HepG2 (cell line): Measurements from ENCODE around the gene SLC35G2. TPM values are rescaled to one million over a fixed set of nuclear protein-coding genes. Genes with fewer than 3 reads are reported as not detected.

Experiments
- ATF7-NPFF ChIP-seq: sonication (generic); formaldehyde crosslinking; IDR thresholded peaks from 2 replicates; pipeline ENCODE4 v1.8.1; 2023; ENCODE audit warnings: mild to moderate bottlenecking, low read depth, missing genetic modification reagents, moderate library complexity
- HNRNPUL1 ChIP-seq: fragments of 200-400 bp; formaldehyde crosslinking; IDR thresholded peaks from 2 replicates; pipeline ENCODE4 v1.6.1; 2017; ENCODE audit warnings: low read depth, mild to moderate bottlenecking, low read length, moderate library complexity
- MATR3 ChIP-seq: sonication (generic); formaldehyde crosslinking; IDR thresholded peaks from 2 replicates; pipeline ENCODE4 v1.4.0; 2020; ENCODE audit warnings: missing genetic modification reagents
- MBD4 ChIP-seq: IDR thresholded peaks from 2 replicates; pipeline ENCODE4 v1.6.1; 2012; ENCODE audit warnings: low read length, inconsistent platforms, borderline replicate concordance
- MEF2D ChIP-seq: sonication (generic); formaldehyde crosslinking; IDR thresholded peaks from 2 replicates; pipeline ENCODE4 v1.5.1; 2020; ENCODE audit warnings: mild to moderate bottlenecking, missing genetic modification reagents
- MEIS2 ChIP-seq: sonication (generic); formaldehyde crosslinking; IDR thresholded peaks from 2 replicates; pipeline ENCODE4 v1.9.0; 2021; ENCODE audit warnings: mild to moderate bottlenecking, missing genetic modification reagents
- NAIF1 ChIP-seq: sonication (generic); formaldehyde crosslinking; IDR thresholded peaks from 2 replicates; pipeline ENCODE4 v1.5.0; 2020; ENCODE audit warnings: mild to moderate bottlenecking, missing genetic modification reagents, borderline replicate concordance
- NRL ChIP-seq: sonication (generic); formaldehyde crosslinking; IDR thresholded peaks from 2 replicates; pipeline ENCODE4 v1.5.0; 2020; ENCODE audit warnings: missing genetic modification reagents, mild to moderate bottlenecking, moderate library complexity, borderline replicate concordance
- POLR2G ChIP-seq: fragments of 200-400 bp; formaldehyde crosslinking; IDR thresholded peaks from 2 replicates; pipeline ENCODE4 v1.6.1; 2018; ENCODE audit warnings: mild to moderate bottlenecking, low read depth, low read length, moderate library complexity
- SP1 ChIP-seq, 2 experiments: fragments of 450-650 bp in 1 of 2; sonication (generic) in 1 of 2; formaldehyde crosslinking in 1 of 2; IDR thresholded peaks; 2 replicates each; pipeline versions ENCODE4 v1.4.0 to v1.6.1; 2016 to 2020; ENCODE audit warnings: missing genetic modification reagents in 1 of 2
- TBL1XR1 ChIP-seq: fragments of 150-350 bp; IDR thresholded peaks from 2 replicates; pipeline ENCODE4 v1.6.1; 2014; ENCODE audit warnings: borderline replicate concordance, low read length; ENCODE audit not compliant: partially characterized antibody
- TCF12 ChIP-seq, 2 experiments: fragments of 450-650 bp in 1 of 2; sonication (generic) in 1 of 2; formaldehyde crosslinking in 1 of 2; IDR thresholded peaks; 2 replicates each; pipeline versions ENCODE4 v1.6.1 to v1.8.0; 2017 to 2022; ENCODE audit warnings: antibody characterized with exemption in 1 of 2, mild to moderate bottlenecking in 1 of 2, missing genetic modification reagents in 1 of 2, moderate library complexity in 1 of 2
- THAP11 ChIP-seq: IDR thresholded peaks from 2 replicates; pipeline ENCODE4 v1.6.1; 2016; ENCODE audit warnings: missing biosample characterization, missing genetic modification reagents
- ZBTB1 ChIP-seq: sonication (generic); formaldehyde crosslinking; IDR thresholded peaks from 2 replicates; pipeline ENCODE4 v1.4.0; 2020; ENCODE audit warnings: missing genetic modification reagents, borderline replicate concordance
- ZBTB25 ChIP-seq: IDR thresholded peaks from 2 replicates; pipeline ENCODE4 v1.6.1; 2018; ENCODE audit warnings: missing genetic modification reagents
- ZNF430 ChIP-seq: sonication (generic); formaldehyde crosslinking; IDR thresholded peaks from 2 replicates; pipeline ENCODE4 v1.9.0; 2021; ENCODE audit warnings: mild to moderate bottlenecking, missing genetic modification reagents
- ZNF549 ChIP-seq: sonication (generic); formaldehyde crosslinking; IDR thresholded peaks from 2 replicates; pipeline ENCODE4 v1.5.0; 2020; ENCODE audit warnings: missing genetic modification reagents
- ZNF614 ChIP-seq: IDR thresholded peaks from 2 replicates; pipeline ENCODE4 v1.6.1; 2018; ENCODE audit warnings: missing biosample characterization, missing genetic modification reagents, inconsistent platforms, borderline replicate concordance
- ZNF670 ChIP-seq: sonication (generic); formaldehyde crosslinking; IDR thresholded peaks from 2 replicates; pipeline ENCODE4 v1.8.0; 2022; ENCODE audit warnings: mild to moderate bottlenecking, missing genetic modification reagents, borderline replicate concordance
- ZNF784 ChIP-seq: sonication (generic); formaldehyde crosslinking; IDR thresholded peaks from 2 replicates; pipeline ENCODE4 v1.5.1; 2020; ENCODE audit warnings: missing genetic modification reagents, mild to moderate bottlenecking, borderline replicate concordance
- polyA plus RNA-seq, 8 experiments: library from polyadenylated mRNA; depleted of rRNA in 3 of 8; stranded (reverse) in 7 of 8; unstranded in 1 of 8; fragments of >200 nt; fragmentation: Illumina TruSeq in 4 of 8; extraction: Trizol in 4 of 8; gene quantifications; 2 replicates each; pipeline versions ENCODE4 v1.2.1 to v1.2.3, GENCODE V29; 2011 to 2016; ENCODE audit warnings: low read depth in 4 of 8, missing spikeins in 1 of 8, mixed read lengths in 1 of 8; ENCODE audit not compliant: insufficient read depth in 1 of 8
- total RNA-seq, 5 experiments: library from RNA; depleted of rRNA; stranded (reverse); fragments of >200 nt; fragmentation: Illumina TruSeq; extraction: Trizol; gene quantifications; 2 replicates each; pipeline ENCODE4 v1.2.3, GENCODE V29; 2016; ENCODE audit warnings: low read depth in 1 of 5
- TF ChIP-seq, protein P1 (sequence below): sonication (generic); formaldehyde crosslinking; IDR thresholded peaks from 2 replicates; pipeline ENCODE4 v1.4.0; 2020; ENCODE audit warnings: missing genetic modification reagents
- TF ChIP-seq, protein P2 (sequence below): IDR thresholded peaks from 2 replicates; pipeline ENCODE4 v1.6.1; 2012; ENCODE audit warnings: low read length, improper control_type of control experiment

The SLC35G2 gene
- total and polyA plus RNA-seq, 2 of the 13 experiments (the other 11 are each of a cell fraction or from before 2014, with no cell fraction given) = 7.6 to 10.3 TPM

- TF ChIP-seq TBL1XR1 = no peak
- peak; percentile 17; the same call in 1 of the 2 replicates for TF ChIP-seq ZNF614
- TF ChIP-seq ZBTB1 = no peak
- TF ChIP-seq MATR3 (CRISPR knock-in tag) = no peak
- no peak for TF ChIP-seq TCF12 (IDR thresholded peaks at IDR 0.05)
- peak; percentile 86; the same call in 1 of the 2 replicates for TF ChIP-seq TCF12 (CRISPR knock-in tag; IDR thresholded peaks at IDR 0.05)
- no peak for TF ChIP-seq HNRNPUL1
- peak; percentile 49 for TF ChIP-seq MEF2D (CRISPR knock-in tag)
- TF ChIP-seq MBD4 = no peak
- TF ChIP-seq ZNF670 (CRISPR knock-in tag) = peak; percentile 97
- TF ChIP-seq, protein P1, sequence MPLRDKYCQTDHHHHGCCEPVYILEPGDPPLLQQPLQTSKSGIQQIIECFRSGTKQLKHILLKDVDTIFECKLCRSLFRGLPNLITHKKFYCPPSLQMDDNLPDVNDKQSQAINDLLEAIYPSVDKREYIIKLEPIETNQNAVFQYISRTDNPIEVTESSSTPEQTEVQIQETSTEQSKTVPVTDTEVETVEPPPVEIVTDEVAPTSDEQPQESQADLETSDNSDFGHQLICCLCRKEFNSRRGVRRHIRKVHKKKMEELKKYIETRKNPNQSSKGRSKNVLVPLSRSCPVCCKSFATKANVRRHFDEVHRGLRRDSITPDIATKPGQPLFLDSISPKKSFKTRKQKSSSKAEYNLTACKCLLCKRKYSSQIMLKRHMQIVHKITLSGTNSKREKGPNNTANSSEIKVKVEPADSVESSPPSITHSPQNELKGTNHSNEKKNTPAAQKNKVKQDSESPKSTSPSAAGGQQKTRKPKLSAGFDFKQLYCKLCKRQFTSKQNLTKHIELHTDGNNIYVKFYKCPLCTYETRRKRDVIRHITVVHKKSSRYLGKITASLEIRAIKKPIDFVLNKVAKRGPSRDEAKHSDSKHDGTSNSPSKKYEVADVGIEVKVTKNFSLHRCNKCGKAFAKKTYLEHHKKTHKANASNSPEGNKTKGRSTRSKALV (CRISPR knock-in tag) = peak; percentile 61
- TF ChIP-seq POLR2G = peak; percentile 97
- TF ChIP-seq SP1 (IDR thresholded peaks at IDR 0.05) = no peak
- peak; percentile 41; the same call in 1 of the 2 replicates for TF ChIP-seq SP1 (CRISPR knock-in tag; IDR thresholded peaks at IDR 0.05)
- TF ChIP-seq ZNF430 (CRISPR knock-in tag) = peak; percentile 99
- no peak for TF ChIP-seq ZNF549 (CRISPR knock-in tag)
- TF ChIP-seq, protein P2, sequence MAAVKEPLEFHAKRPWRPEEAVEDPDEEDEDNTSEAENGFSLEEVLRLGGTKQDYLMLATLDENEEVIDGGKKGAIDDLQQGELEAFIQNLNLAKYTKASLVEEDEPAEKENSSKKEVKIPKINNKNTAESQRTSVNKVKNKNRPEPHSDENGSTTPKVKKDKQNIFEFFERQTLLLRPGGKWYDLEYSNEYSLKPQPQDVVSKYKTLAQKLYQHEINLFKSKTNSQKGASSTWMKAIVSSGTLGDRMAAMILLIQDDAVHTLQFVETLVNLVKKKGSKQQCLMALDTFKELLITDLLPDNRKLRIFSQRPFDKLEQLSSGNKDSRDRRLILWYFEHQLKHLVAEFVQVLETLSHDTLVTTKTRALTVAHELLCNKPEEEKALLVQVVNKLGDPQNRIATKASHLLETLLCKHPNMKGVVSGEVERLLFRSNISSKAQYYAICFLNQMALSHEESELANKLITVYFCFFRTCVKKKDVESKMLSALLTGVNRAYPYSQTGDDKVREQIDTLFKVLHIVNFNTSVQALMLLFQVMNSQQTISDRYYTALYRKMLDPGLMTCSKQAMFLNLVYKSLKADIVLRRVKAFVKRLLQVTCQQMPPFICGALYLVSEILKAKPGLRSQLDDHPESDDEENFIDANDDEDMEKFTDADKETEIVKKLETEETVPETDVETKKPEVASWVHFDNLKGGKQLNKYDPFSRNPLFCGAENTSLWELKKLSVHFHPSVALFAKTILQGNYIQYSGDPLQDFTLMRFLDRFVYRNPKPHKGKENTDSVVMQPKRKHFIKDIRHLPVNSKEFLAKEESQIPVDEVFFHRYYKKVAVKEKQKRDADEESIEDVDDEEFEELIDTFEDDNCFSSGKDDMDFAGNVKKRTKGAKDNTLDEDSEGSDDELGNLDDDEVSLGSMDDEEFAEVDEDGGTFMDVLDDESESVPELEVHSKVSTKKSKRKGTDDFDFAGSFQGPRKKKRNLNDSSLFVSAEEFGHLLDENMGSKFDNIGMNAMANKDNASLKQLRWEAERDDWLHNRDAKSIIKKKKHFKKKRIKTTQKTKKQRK = no peak
- peak; percentile 42; the same call in 1 of the 2 replicates for TF ChIP-seq MEIS2 (CRISPR knock-in tag)
- peak; percentile 50; the same call in 1 of the 2 replicates for TF ChIP-seq THAP11 (CRISPR knock-in tag)
- peak; percentile 71; the same call in 1 of the 2 replicates for TF ChIP-seq ZNF784 (CRISPR knock-in tag)
- TF ChIP-seq ZBTB25 = peak; percentile 74
- TF ChIP-seq ATF7-NPFF (CRISPR knock-in tag) = peak; percentile 62; the same call in 1 of the 2 replicates
- peak; percentile 87 for TF ChIP-seq NRL (CRISPR knock-in tag)
- TF ChIP-seq NAIF1 (CRISPR knock-in tag) = peak; percentile 91
Observed at GRCh38 chr3:136861890-136862616, 43.1 kb downstream of the SLC35G2 start, which contains the start of gene NCK1 (continued).
